Skin epidermis (tissue), 12 donors: Measurements from ENCODE around the gene TPM3.
A peak's percentile ranks its signal among the peaks of the same experiment; 100 is the strongest.
"Not testable (repeated sequence)": the region's sequence is repeated elsewhere in the genome, so short reads cannot be mapped to it uniquely, and the experiment has no call there.

Source experiments
- H3K27ac ChIP-seq, 21 experiments: fragments of 200-600 bp; sonication (generic) in 11 of 21; one replicate each; pipeline ENCODE4 v1.5.0; 2020; ENCODE audit warnings: mild to moderate bottlenecking in 3 of 21, inconsistent platforms in 2 of 21, moderate library complexity in 2 of 21
- H3K4me3 ChIP-seq, 7 experiments: fragments of 200-600 bp; sonication (generic) in 2 of 7; one replicate each; pipeline ENCODE4 v1.5.0; 2020; ENCODE audit warnings: inconsistent platforms in 2 of 7, mild to moderate bottlenecking in 2 of 7, moderate library complexity in 1 of 7

The TPM3 gene

DNA sequence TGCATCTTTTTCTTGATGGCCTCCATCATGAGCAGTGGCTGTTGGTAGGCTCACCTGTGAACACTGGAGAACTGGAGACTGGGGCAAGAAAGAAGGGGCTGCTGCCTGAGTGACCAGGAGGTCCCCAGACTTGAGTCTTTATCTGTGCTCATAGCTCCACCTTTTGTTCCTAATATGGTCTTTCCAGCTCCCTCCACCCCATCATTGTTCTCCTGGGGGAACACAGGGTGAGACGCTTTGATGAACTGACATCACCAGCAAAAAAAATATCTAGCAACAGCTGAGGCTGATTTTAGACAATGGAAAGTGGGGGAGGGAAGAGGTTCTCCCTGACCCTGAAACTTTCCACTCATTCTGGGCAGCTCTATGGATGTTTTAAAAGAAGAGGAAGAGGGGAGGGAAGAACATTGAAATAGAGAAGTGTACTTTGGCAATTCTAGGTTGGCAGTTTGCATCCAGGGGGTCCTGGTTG is at the start of gene TPM3:
TPM3 (minus strand) TSS at position 111 of the 472 bp plus-strand sequence; CDS start at position 29, 82 bp downstream.
- no peak within 1 kb of the TSS for H3K4me3 ChIP-seq
- no peak within 1 kb of the TSS for H3K27ac ChIP-seq

DNA sequence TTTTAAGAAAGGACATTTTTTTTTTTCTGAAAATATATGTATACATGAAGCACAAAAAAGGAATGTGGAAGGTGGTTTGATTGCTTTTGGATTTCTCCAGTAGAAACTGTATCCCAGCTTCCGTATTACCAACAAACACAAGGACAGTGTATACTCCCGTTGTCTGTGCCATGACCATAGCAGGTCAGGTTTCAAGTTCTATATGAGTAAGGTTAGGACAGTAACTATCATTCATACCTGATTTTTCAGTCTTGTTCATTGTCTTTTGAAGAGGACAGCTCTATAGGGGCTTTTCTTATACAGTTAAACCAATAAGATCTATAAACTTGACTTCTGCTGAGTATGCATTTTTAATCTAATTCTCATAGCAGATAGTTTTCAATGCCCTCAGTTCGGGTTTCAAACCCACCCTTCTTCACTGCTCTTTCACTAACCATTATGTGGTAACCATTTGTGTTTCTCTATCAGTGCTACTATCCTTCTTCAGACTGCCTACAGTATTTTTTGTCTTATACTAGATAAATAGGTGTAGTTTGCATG is 48.5 kb upstream of the TPM3 start:
- H3K4me3 ChIP-seq = no peak overlapping the region
- no peak overlapping the region for H3K27ac ChIP-seq

DNA sequence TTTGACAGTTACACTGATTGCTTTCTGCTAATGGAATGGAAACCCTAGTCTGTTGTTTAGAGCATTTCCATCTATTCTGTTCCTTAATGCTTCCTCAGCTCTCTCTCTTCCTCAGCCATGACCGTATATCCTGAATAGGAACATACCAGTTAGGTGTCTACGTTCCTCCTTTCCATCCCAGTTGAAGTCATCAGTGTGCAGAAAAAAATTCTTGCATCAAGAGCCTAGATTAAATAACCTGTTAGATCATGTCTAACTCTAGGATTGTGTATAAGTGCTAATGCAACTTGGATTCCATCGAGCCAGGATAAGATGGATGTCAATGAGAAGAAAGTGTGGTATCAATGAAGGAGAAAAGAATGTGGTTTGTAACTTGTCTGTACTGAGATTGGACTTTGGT is 47.6 kb upstream of the TPM3 start:
- no peak overlapping the region for H3K27ac ChIP-seq

DNA sequence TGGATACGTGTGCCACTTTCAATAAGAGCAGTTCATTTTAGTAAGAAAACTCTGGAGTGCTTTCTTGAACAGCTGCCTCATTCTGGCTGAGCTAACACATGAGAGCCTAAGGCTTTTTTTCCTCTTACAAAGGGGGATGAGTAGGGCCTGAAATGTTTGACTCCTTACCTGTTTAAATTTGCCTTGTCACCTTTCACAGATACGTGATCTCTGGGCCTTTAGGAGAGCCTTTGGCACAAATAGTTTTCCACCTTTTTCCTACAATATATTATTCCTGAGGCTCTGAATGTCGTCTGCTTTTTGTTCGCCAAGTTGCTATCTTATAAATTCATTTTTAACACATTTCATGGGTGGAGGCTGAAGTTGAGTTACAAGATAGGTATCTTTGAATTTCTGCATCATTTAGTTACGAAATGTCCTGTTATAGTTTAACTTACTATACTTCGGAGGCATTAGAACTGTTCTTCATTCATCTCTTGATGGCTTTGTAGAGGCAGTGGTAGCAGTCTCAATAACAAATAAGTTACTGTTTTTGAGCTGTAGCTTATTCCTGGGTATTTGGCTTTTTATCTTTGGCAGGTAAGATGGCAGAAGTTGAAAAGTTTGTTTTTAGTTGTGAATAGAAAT is 46.1 kb upstream of the TPM3 start:
- no peak overlapping the region for H3K27ac ChIP-seq

More for the DNA sequence above, 47.6 kb upstream of the TPM3 start:
- H3K4me3 ChIP-seq = no peak overlapping the region

DNA sequence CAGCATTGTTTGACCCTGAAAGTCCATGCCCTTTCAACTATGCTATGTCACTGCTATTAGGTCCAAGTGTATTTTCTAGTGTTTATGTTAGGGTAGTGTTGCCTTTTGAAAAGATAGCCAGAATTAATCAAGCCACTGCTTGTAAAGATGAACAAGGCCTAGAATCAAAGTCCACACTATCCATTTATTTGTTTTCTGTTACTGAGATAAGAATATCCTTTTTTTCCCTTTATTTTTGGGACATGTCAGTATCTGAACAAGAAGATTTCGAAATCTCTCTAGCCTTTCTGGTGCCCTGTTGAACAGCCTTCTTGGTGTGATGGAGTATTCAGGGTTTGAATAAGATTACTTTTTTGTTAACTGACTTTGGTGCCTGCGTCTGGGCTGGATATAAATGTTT is 45.5 kb upstream of the TPM3 start:
- H3K27ac ChIP-seq = no peak overlapping the region

More for the DNA sequence above, 46.1 kb upstream of the TPM3 start:
- no peak overlapping the region for H3K4me3 ChIP-seq

DNA sequence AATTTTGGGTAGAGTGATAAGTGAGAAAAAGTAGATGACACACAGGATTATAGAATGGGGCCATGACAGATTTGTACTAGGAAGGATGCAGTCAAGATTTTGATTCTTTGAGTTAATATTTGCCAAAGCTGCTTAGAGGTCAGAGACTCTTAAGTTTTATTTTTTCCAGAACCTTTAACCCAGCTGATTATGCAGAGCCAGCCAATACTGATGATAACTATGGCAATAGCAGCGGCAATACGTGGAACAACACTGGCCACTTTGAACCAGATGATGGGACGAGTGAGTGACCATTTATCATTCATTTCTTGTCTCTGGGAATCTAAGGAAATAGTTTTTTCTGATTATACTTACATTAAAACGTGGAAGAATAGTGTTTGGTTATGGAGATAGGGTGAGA is 45.0 kb upstream of the TPM3 start:
- H3K4me3 ChIP-seq = no peak overlapping the region
- no peak overlapping the region for H3K27ac ChIP-seq

More for the DNA sequence above, 45.5 kb upstream of the TPM3 start:
- no peak overlapping the region for H3K4me3 ChIP-seq

DNA sequence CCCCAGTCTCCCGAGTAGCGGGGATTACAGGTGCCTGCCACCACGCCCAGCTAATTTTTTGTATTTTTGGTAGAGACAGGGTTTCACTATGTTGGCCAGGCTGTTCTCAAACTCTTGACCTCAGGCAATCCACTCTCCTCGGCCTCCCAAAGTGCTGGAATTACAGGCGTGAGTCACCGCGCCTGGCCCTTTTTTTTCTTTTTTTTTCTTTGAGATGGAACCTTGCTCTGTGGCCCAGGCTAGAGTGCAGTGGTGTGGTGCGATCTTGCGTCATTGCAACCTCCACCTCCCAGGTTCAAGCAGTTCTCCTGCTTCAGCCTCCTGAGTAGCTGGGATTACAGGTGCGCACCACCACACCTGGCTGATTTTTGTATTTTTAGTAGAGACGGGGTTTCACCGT is 41.2 kb upstream of the TPM3 start:
- not testable (repeated sequence) for H3K4me3 ChIP-seq, H3K27ac ChIP-seq

DNA sequence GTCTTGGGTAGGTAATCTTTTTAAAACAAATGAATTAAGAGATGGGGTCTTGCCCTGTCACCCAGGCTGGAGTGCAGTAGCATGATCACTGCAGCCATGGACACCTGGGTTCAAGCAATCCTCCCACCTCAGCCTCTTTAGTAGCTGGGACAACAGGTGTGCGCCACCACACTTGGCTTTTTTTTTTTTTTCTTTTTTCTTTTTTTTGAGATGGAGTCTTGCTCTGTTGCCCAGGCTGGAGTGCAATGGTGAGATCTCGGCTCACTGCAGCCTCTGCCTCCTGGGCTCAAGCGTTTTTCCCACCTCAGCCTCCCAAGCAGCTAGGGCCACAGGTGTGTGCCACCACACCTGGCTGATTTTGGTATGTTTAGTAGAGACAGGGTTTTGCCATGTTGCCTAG is 39.2 kb upstream of the TPM3 start:
- H3K27ac ChIP-seq = not testable (repeated sequence)

DNA sequence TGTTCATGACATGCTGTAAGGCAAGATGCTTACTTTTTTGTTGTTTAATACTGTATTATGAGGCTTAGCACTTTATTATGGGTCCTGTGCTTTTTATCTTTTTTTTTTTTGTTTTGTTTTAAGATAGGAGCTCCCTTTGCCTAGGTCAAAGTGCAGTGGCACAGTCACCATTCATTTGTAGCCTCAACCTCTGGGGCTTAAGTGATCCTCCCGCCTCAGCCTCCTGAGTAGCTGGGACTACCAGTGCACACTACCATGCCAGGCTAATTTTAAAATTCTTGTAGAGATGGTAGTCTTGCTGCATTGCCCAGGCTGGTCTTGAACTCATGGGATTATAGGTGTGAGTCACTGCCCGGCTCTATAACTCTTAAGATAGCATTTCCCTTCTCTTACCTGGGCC is 33.5 kb upstream of the TPM3 start:
- peak overlapping the region in 1 of 21 experiments; percentile 13 for H3K27ac ChIP-seq
- no peak overlapping the region for H3K4me3 ChIP-seq

More for the DNA sequence above, 39.2 kb upstream of the TPM3 start:
- H3K4me3 ChIP-seq = not testable (repeated sequence)

DNA sequence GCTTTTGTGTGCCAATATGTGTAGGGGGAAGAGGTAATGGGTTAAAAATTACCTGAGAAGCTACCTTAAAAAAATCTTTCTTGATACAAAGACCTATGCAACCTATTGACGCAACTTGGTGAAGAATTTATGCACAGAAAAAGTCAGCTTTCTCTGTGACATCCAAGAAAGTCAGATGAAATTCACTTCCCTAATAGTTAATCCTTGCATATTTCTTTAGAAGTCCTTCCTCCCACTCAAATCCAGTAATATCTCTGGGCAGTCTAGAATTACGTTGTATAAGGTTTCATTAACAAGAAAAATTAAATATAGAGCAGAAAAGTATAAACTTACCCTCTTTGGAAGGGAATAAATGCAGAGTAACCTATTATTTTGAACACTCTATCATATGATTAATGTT is 31.7 kb upstream of the TPM3 start:
- H3K27ac ChIP-seq = peak overlapping the region in 1 of 21 experiments; percentile 7
- H3K4me3 ChIP-seq = no peak overlapping the region

DNA sequence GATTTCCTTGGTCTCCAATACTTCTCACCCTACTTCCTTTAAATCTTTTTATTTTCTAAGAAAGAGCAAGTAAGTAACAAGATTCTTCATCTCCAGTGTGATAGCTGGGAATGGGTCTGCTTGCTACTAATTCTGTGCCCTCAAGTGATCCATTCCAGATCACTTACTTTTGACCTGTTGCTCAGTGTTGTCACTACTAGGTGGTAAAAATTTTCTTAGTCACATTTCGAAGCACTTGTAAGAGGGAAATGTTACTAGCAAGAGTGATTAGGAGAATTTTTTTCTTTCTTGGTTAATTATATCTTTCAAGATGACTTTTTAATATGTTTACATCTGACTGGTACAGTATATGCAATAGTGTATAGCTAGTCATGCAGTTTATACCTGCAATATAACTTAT is 31.0 kb upstream of the TPM3 start:
- Histone ChIP-seq H3K4me3 (peak overlapping the region in 1 of 7 experiments; percentile 78), H3K27ac (peak overlapping the region in 2 of 21 experiments; percentile 99 to 100)

DNA sequence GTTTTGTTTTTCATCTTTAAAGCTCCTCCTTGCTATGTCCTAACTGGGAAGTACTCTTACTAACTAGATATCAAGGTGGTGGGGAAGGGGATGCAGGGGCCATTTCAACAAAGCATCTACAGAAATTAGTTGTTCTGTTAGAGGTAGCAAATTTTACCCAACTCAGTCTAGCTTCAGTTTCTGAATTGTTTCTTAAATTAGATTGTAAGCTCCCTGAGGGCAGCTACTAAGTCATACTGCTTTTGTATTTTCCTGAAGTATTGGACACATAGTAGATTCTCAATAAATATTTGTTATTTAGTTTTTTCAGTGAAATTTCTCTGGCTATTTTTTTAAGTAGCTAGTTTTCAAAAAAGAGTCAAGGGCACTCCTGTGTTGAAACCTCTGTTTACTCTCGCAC is 30.6 kb upstream of the TPM3 start:
- peak overlapping the region in 3 of 7 experiments; percentile 61 to 78 (median 75) for H3K4me3 ChIP-seq

DNA sequence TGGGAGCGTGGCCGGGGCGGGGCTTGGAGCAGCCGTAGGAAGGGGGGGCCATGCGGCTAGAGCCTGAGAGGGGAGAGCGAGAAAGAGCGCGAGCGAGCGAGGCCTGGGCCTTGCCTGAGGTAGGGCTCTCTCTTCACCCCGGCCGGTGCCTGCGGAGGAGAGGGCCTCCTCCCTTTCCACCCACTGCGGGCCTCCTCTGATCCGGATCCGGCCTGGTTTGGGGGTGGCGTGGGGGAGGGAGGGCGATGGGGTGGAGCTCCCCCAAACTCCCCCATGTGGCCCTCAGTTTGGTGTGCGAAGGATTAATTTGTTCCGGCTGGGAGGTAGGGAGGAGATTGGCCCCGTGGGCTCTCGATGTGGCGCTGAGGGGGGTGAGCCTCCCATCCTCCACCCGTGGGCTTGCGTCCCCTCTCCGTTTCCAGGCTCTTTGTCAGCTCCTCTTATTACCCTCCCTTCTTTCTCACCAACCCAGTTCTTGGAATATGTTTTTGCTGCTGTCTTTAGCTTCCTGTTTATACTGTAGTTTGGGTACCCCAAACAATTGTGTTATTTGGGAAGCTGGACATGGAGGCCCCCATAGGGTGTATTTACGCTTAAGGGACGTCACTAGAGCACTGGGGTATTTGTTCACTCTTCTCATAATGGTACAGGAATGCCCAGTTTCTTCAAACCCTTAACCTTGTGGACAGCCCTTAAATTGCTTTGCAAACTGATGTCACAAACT is 29.5 kb upstream of the TPM3 start:
- Histone ChIP-seq H3K27ac (peak overlapping the region; percentile 96 to 100 (median 98)), H3K4me3 (peak overlapping the region; percentile 61 to 87 (median 78))

More for the DNA sequence above, 30.6 kb upstream of the TPM3 start:
- H3K27ac ChIP-seq = peak overlapping the region in 5 of 21 experiments; percentile 97 to 100 (median 99)

DNA sequence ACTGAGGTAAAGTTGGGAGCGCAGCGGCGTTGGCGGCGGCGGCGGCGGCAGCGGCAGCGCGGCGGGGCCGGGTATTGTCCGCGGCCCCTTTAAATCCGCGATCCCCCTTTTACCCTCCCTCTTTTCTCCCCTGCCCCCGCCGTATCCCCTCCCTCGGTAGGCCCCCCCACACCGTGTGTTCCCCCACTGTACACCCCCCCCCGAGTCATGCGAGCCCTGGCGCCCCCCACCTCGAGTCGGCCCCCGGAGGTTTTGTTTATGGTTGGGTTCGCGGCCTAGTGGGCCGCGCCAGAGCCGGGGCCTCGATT is 29.0 kb upstream of the TPM3 start:
- Histone ChIP-seq H3K27ac (peak overlapping the region; percentile 96 to 100 (median 98)), H3K4me3 (peak overlapping the region; percentile 61 to 87 (median 78))

DNA sequence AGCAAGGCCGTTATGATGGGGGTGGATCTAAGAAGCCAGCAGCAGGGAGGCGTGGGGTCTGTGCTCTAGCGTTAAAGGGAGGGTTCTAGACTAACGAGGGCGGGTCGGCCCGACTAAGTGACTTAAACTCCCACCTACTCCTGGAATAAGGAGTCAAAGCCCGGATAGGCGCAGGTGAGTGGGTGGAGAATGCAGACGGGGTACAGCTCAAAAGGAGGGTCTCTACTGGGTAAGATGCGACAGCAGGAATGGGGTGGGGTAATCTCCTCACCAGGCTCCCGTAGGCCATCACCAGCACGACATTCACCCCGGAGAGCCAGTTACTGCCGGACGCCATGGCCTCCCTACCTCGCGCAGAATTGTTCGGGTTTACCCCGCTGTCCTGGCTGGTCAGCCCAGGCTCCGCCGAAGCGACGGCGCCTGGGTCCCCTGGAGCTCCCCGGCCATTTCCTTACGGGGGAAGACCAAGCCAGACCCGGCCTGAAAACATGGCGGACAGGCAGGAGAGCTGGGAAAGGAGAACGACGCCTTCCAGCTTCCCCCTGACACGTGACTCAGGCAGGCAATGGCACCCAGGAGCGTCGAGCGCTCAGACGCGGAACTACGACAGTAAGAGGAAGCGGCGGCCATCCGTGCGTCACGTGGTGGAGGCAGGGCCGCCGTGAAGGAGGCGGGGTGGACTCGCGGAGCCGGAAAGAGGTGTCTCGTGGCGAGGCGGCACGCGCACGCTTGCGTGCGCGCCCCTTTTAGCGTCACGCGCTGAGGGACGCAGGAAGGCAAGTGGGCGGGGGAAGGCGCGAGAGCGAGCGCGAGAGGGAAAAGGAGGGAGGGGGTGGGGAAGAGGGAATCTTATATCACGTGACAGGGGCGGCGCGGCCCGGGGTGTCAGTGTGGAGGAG is 28.4 kb upstream of the TPM3 start, which contains the start of gene UBAP2L:
UBAP2L (plus strand) TSS at position 885 of the 899 bp plus-strand sequence. CDS start 4,169 bp downstream, outside the sequence.
- Histone ChIP-seq H3K27ac (peak within 1 kb of the TSS; percentile 96 to 100 (median 99)), H3K4me3 (peak within 1 kb of the TSS; percentile 61 to 87 (median 78))

DNA sequence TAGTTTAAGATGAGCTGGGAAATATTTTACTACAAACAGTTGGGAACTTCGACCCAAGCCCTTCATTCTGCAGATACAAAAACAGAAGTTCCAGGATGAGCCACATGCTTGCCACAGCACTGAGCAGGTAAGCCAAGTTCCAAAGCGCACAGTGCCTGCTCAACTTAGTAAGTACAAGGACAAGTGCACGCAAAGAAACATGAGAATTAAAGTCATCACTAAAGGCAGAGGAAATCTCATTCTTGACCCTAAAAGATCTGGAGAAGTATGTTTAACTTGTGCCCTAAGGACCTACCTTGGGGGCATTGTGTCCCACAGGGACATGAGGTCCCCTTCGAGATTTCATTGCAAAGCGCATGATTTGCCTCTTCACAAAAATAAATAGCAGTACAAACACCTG is 27.6 kb upstream of the TPM3 start:
- Histone ChIP-seq H3K4me3 (peak overlapping the region; percentile 61 to 87 (median 78)), H3K27ac (peak overlapping the region; percentile 77 to 100 (median 99))

DNA sequence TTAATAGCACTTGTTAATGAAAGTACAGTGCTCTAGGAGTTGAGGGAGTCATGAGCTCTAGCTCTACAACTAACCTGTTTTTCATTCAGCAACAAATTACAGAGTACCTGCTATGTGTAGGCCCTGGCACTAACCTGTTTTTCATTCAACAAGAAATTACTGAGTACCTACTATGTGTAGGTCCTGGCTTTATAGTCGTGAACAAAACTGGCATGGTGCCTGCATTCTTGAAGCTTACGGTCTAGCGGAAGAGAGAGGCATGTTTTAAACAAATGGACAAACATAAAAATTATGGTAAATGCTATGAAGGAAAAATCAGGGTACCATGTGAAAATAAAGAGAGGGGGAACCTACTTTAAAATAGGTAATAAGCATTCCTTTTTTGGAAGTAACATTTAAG is 26.6 kb upstream of the TPM3 start:
- Histone ChIP-seq H3K4me3 (peak overlapping the region in 2 of 7 experiments; percentile 67 to 87), H3K27ac (peak overlapping the region in 4 of 21 experiments; percentile 99 to 100 (median 99))

DNA sequence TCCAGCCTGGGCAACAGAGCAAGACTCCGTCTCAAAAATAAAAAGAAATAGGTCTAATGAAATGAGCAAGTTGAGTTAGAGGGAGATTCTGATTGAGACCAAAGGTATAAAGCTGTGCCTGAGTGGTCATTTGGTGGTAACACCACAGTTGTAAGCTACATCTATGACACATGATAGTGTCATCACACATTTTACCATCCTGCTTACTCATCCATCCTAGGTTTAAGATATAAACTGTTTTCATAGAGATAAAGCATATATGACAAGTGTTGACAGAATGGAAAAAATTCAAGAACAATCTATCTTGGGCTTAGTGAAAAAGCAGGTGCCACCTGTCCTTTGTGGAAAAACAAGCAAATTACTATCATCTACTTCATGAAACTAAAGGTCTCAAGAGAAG is 21.4 kb upstream of the TPM3 start:
- no peak overlapping the region for H3K4me3 ChIP-seq
- no peak overlapping the region for H3K27ac ChIP-seq

DNA sequence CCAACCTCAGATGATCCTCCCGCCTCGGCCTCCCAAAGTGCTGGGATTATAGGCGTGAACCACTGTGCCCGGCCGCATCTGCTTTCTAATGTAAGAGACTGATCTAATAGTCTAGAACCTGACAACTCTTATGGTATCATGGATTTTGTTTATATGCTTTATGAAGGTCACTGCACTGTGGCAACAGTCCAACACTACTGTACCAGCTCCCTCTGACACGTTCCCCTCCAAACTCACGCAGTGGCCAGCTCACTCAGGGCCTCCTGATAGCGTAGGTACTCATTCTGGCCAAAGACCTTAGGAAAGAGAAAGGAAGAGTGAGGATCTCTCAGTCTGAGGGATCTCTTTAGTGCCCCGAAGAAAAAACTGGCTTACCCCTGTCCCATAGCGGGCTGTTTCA is 20.2 kb upstream of the TPM3 start:
- H3K4me3 ChIP-seq = no peak overlapping the region
- no peak overlapping the region for H3K27ac ChIP-seq
